GM13976 (cell line): ENCODE results near the gene SPECC1L.
A peak's percentile ranks its signal among the peaks of the same experiment; 100 is the strongest.

Experiments
- DNase-seq: peaks from one replicate; pipeline ENCODE4 v3.0.0; 2012; ENCODE audit warnings: low spot score
- CTCF ChIP-seq: IDR thresholded peaks from 2 replicates; pipeline ENCODE4 v1.5.1; 2012; ENCODE audit warnings: borderline replicate concordance, mild to moderate bottlenecking; ENCODE audit not compliant: insufficient read depth; ENCODE audit errors: extremely low read depth, missing control alignments, control extremely low read depth
- in situ Hi-C: fragments of 300-500 bp; cut with MboI; formaldehyde crosslinking; loops from one replicate; pipeline ENCODE4 v1.12.0; 2022; ENCODE audit warnings: low sequenced_read_pairs, mixed read lengths, inconsistent platforms; ENCODE audit not compliant: unreplicated experiment

The SPECC1L gene

GRCh38 chr22:24392218-24392931, 121.7 kb downstream of the SPECC1L start:
- TF ChIP-seq CTCF = no peak
- in situ Hi-C loops = no loop called here
- DNase-seq = no peak

- TF ChIP-seq CTCF = no peak
- no peak for DNase-seq
- in situ Hi-C loops = no loop called here
These were observed 122.5 kb downstream of the SPECC1L start for GRCh38 chr22:24393012-24393559.

- in situ Hi-C loops = no loop called here
- no peak for TF ChIP-seq CTCF
- no peak for DNase-seq
These were observed 123.2 kb downstream of the SPECC1L start for GRCh38 chr22:24393848-24394247.

- no peak for TF ChIP-seq CTCF
- in situ Hi-C loops = no loop called here
- DNase-seq = no peak
These were observed 123.6 kb downstream of the SPECC1L start for GRCh38 chr22:24394254-24394653.

GRCh38 chr22:24398409-24398808, 127.8 kb downstream of the SPECC1L start:
- in situ Hi-C loops = no loop called here
- no peak for TF ChIP-seq CTCF
- DNase-seq = no peak

- no peak for TF ChIP-seq CTCF
- DNase-seq = peak; percentile 32
- in situ Hi-C loops = no loop called here
These were observed 129.5 kb downstream of the SPECC1L start for GRCh38 chr22:24400034-24400725.
